ENCODE data around the gene HUS1.
"Not testable (repeated sequence)": the region's sequence is repeated elsewhere in the genome, so short reads cannot be mapped to it uniquely, and the experiment has no call there.

HUS1 gene

GRCh38 chr7:47999413-47999812, 20.0 kb upstream of the HUS1 start:
- ChIA-PET CTCF (interaction anchor here (0.6 kb wide), 1 partner anchor 91 kb away, joined by 3 read pairs; no protein-coding TSS in a partner anchor), POLR2A (ENCODE audit: low non-redundant PET) (interaction anchor here (0.9 kb wide), 1 partner anchor 85 kb away, joined by 3 read pairs; no protein-coding TSS in a partner anchor)
- TF ChIP-seq, protein P1, sequence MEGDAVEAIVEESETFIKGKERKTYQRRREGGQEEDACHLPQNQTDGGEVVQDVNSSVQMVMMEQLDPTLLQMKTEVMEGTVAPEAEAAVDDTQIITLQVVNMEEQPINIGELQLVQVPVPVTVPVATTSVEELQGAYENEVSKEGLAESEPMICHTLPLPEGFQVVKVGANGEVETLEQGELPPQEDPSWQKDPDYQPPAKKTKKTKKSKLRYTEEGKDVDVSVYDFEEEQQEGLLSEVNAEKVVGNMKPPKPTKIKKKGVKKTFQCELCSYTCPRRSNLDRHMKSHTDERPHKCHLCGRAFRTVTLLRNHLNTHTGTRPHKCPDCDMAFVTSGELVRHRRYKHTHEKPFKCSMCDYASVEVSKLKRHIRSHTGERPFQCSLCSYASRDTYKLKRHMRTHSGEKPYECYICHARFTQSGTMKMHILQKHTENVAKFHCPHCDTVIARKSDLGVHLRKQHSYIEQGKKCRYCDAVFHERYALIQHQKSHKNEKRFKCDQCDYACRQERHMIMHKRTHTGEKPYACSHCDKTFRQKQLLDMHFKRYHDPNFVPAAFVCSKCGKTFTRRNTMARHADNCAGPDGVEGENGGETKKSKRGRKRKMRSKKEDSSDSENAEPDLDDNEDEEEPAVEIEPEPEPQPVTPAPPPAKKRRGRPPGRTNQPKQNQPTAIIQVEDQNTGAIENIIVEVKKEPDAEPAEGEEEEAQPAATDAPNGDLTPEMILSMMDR (conservative IDR thresholded peaks at IDR 0.05; ENCODE audit: low read depth) = no peak
- no peak for DNase-seq (ENCODE audit: low spot score)
- H3K27ac ChIP-seq = no peak overlapping the region

DNA sequence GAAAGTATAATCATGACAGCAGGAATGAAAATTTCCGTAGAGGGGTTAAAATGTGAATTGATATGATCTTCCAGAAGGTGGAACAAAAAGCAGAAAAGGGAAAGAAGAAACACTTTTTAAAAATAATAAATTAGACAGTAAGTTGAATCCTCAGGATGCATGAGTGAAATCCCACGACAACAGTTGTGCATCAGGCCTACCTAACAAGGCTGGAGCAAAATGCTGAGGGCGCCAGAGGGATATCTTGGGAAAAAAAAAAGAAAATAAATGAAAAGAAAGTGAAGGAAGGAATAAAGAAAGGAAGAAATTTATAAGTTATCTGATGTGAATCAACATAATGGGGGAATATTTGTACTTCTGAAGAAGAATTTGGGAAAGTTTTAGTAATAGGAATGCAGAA, 13.0 kb upstream of the HUS1 start:
- H3K27ac ChIP-seq = no peak overlapping the region
- POLR2A ChIA-PET (ENCODE audit: low non-redundant PET) = no interaction called here
- CTCF ChIA-PET = interaction anchor here (0.8 to 1.7 kb wide), 3 partner anchors 96 to 118 kb away, joined by 3 to 9 read pairs (median 4); no protein-coding TSS in a partner anchor
- DNase-seq (ENCODE audit: low spot score) = no peak
- TF ChIP-seq, protein P1 (conservative IDR thresholded peaks at IDR 0.05; ENCODE audit: low read depth) = no peak

DNA sequence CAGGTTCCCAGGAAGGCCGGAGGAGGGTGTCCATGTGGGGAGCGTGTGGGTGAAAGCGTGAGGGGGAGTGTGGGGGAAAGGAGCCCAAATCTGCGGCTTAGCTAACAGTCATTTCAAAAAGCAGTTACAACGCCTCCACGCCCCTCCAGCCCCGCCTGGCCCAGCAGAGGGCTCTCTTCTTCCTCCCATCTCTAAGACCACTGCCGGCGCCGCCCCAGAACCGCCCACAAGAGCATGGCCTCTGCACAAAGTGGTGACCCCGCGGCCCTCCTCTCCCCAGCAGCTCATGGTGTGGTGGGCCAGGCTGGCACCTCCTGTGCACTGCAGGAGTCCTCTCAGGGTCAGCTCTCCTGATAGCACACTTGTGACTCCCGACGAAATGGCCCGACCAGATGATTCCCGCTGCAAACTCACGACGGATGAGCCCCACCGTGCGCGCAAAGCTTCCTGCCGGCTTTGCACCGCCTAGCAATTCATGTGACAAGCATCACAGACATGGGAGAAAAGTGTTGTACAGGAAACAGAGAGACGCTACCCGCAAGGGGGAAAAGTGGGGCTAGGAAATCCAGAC, 12.4 kb upstream of the HUS1 start:
- peak; percentile 62 for DNase-seq (ENCODE audit: low spot score)
- TF ChIP-seq, protein P1 (conservative IDR thresholded peaks at IDR 0.05; ENCODE audit: low read depth) = peak; percentile 75
- H3K27ac ChIP-seq = peak overlapping the region; percentile 50
- POLR2A ChIA-PET (ENCODE audit: low non-redundant PET) = interaction anchor here (0.6 kb wide), 1 partner anchor 96 kb away, joined by 10 read pairs; no protein-coding TSS in a partner anchor
- CTCF ChIA-PET = interaction anchor here (0.6 to 1.7 kb wide), 6 partner anchors 43 to 527 kb away, joined by 3 to 9 read pairs (median 4); partner anchors contain the start of gene C7orf57

GRCh38 chr7:47991270-47991669, 11.9 kb upstream of the HUS1 start:
- ChIA-PET CTCF (interaction anchor here (0.6 to 1.7 kb wide), 5 partner anchors 44 to 526 kb away, joined by 3 to 9 read pairs (median 3); partner anchors contain the start of gene C7orf57), POLR2A (ENCODE audit: low non-redundant PET) (interaction anchor here (0.6 kb wide), 1 partner anchor 96 kb away, joined by 10 read pairs; no protein-coding TSS in a partner anchor)
- TF ChIP-seq, protein P1 (conservative IDR thresholded peaks at IDR 0.05; ENCODE audit: low read depth) = no peak
- peak overlapping the region; percentile 50 for H3K27ac ChIP-seq
- DNase-seq (ENCODE audit: low spot score) = no peak

- ChIA-PET POLR2A (ENCODE audit: low non-redundant PET) (no interaction called here), CTCF (interaction anchor here (0.6 to 1.7 kb wide), 2 partner anchors 10 to 120 kb away, joined by 3 to 9 read pairs; no protein-coding TSS in a partner anchor)
- TF ChIP-seq, protein P1 (conservative IDR thresholded peaks at IDR 0.05; ENCODE audit: low read depth) = no peak
- no peak overlapping the region for H3K27ac ChIP-seq
- DNase-seq (ENCODE audit: low spot score) = no peak
These were observed 11.2 kb upstream of the HUS1 start for GRCh38 chr7:47990592-47990991.

GRCh38 chr7:47989607-47990400, 10.4 kb upstream of the HUS1 start:
- POLR2A ChIA-PET (ENCODE audit: low non-redundant PET); H3K27ac ChIP-seq: not testable (repeated sequence)

More at GRCh38 chr7:47989607-47990400, 10.4 kb upstream of the HUS1 start:
- CTCF ChIA-PET = interaction anchor here (0.6 kb wide), 1 partner anchor 11 kb away, joined by 3 read pairs; no protein-coding TSS in a partner anchor
- not testable (repeated sequence) for DNase-seq (ENCODE audit: low spot score)
